ENCODE results near the gene TRAF1.

DNA sequence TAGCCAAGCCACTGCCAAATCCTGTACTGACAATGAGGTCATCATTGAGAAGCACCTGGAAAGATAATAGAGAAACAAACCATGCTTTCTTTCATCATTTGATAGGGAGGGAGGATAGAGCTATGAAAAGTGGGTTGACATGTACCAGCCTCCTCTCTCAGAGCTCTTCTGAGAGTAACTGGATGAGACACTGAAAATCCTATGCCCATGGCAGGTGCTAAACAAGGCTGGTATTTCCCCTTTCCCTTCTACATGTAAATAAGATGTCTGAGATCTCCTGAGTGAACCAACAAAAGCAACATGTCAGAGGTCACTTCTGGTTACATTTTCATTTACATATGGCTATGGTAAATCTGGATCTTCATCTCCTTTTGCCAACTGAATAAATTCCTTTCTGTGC is 45.3 kb upstream of the TRAF1 start:
- TF ChIP-seq GATA3 (IDR thresholded peaks at IDR 0.05; ENCODE audit: low read depth, low read length) (no peak), GATA2 (IDR thresholded peaks at IDR 0.05; ENCODE audit: low read depth, low read length) (no peak)
